HG03442 (cell line): ENCODE measurements around the gene PAX5.

ENCODE experiments used
- ATAC-seq: cut with Tn5 transposase; IDR thresholded peaks from one replicate; pipeline ENCODE4 v1.9.1; 2021; ENCODE audit warnings: mild to moderate bottlenecking, moderate library complexity; ENCODE audit not compliant: unreplicated experiment

Gene PAX5

GRCh38 chr9:37037503-37038301 lies 3.6 kb upstream of the PAX5 start:
- no peak for ATAC-seq

- no peak for ATAC-seq
Measured at GRCh38 chr9:37036776-37037502, 2.9 kb upstream of the PAX5 start.

- ATAC-seq, result no peak
Measured at GRCh38 chr9:37036371-37036775, 2.3 kb upstream of the PAX5 start.

- ATAC-seq, result no peak
Measured at GRCh38 chr9:37035648-37036370, 1.7 kb upstream of the PAX5 start.

GRCh38 chr9:37034938-37035647 lies 1.0 kb upstream of the PAX5 start:
- no peak for ATAC-seq

- no peak for ATAC-seq
Measured at GRCh38 chr9:37034305-37034937, 353 bp upstream of the PAX5 start.

- no peak for ATAC-seq
Measured at GRCh38 chr9:37033141-37033540, 927 bp downstream of the PAX5 start.

GRCh38 chr9:37032713-37033112 lies 1.4 kb downstream of the PAX5 start:
- ATAC-seq, result no peak

- no peak for ATAC-seq
Measured at GRCh38 chr9:37031902-37032301, 2.2 kb downstream of the PAX5 start.

GRCh38 chr9:37031081-37031480 lies 3.0 kb downstream of the PAX5 start:
- ATAC-seq, result no peak

- no peak for ATAC-seq
Measured at GRCh38 chr9:37030611-37030939, 3.5 kb downstream of the PAX5 start.

- ATAC-seq, result no peak
Measured at GRCh38 chr9:37029776-37030610, 4.1 kb downstream of the PAX5 start.

- no peak for ATAC-seq
Measured at GRCh38 chr9:37029304-37029775, 4.7 kb downstream of the PAX5 start.

GRCh38 chr9:37028420-37029031 lies 5.5 kb downstream of the PAX5 start:
- no peak for ATAC-seq

GRCh38 chr9:37027582-37028419 lies 6.3 kb downstream of the PAX5 start:
- ATAC-seq, result peak; percentile 78

GRCh38 chr9:37026931-37027581 lies 7.0 kb downstream of the PAX5 start:
- no peak for ATAC-seq

GRCh38 chr9:37026113-37026930 lies 7.7 kb downstream of the PAX5 start:
- no peak for ATAC-seq
